SK-N-SH treated with all-trans-retinoic acid at 6 μM for 48 hours (cell line): ENCODE results near the gene SPN.
"Not testable (repeated sequence)": the region's sequence is repeated elsewhere in the genome, so short reads cannot be mapped to it uniquely, and the experiment has no call there.

Source experiments
- ATAC-seq: fragments of 200-7000 bp; cut with Tn5 transposase; 3 replicates; pipeline ENCODE4 v1.9.1; 2020; ENCODE audit warnings: mild to moderate bottlenecking, moderate library complexity
- ARNTL ChIP-seq: fragments of 450-650 bp; formaldehyde crosslinking; IDR thresholded peaks from 2 replicates; pipeline ENCODE4 v1.5.0; 2020; ENCODE audit warnings: low read depth, mild to moderate bottlenecking, moderate library complexity, borderline replicate concordance
- BACH2 ChIP-seq: fragments of 250-450 bp; sonication (Bioruptor Pico); IDR thresholded peaks from 2 replicates; pipeline ENCODE4 v1.9.0; 2021; ENCODE audit warnings: mild to moderate bottlenecking, borderline replicate concordance
- CREB5 ChIP-seq: fragments of 250-450 bp; sonication (Bioruptor Pico); IDR thresholded peaks from 2 replicates; pipeline ENCODE4 v1.5.1; 2020; ENCODE audit warnings: low read depth, mild to moderate bottlenecking, moderate library complexity
- CSDC2 ChIP-seq: fragments of 250-450 bp; sonication (Bioruptor Pico); IDR thresholded peaks from 2 replicates; pipeline ENCODE4 v1.5.0; 2020; ENCODE audit warnings: mild to moderate bottlenecking, moderate library complexity
- CSRNP3 ChIP-seq: fragments of 250-450 bp; sonication (Bioruptor Pico); IDR thresholded peaks from 2 replicates; pipeline ENCODE4 v1.5.1; 2021; ENCODE audit warnings: mild to moderate bottlenecking, moderate library complexity
- GLIS3 ChIP-seq: fragments of 250-450 bp; sonication (Bioruptor Pico); IDR thresholded peaks from 2 replicates; pipeline ENCODE4 v1.5.0; 2020; ENCODE audit warnings: mild to moderate bottlenecking, moderate library complexity
- ISL1 ChIP-seq: fragments of 250-450 bp; sonication (Bioruptor Pico); IDR thresholded peaks from 2 replicates; pipeline ENCODE4 v2.1.2; 2022; ENCODE audit warnings: mild to moderate bottlenecking, moderate library complexity
- OSR1 ChIP-seq: fragments of 250-450 bp; sonication (Bioruptor Pico); IDR thresholded peaks from 2 replicates; pipeline ENCODE4 v1.8.0; 2022; ENCODE audit warnings: moderate library complexity, mild to moderate bottlenecking, inconsistent platforms
- PATZ1 ChIP-seq: fragments of 250-450 bp; sonication (Bioruptor Pico); IDR thresholded peaks from 2 replicates; pipeline ENCODE4 v1.8.0; 2020; ENCODE audit warnings: mild to moderate bottlenecking, moderate library complexity, borderline replicate concordance
- POU6F1 ChIP-seq: fragments of 250-450 bp; sonication (Bioruptor Pico); IDR thresholded peaks from 2 replicates; pipeline ENCODE4 v1.8.0; 2021; ENCODE audit warnings: low read depth, mild to moderate bottlenecking, moderate library complexity, borderline replicate concordance
- PPARA ChIP-seq: fragments of 250-450 bp; sonication (Bioruptor Pico); IDR thresholded peaks from 2 replicates; pipeline ENCODE4 v1.5.0; 2020; ENCODE audit warnings: mild to moderate bottlenecking, borderline replicate concordance
- SNAI2 ChIP-seq: fragments of 250-450 bp; sonication (Bioruptor Pico); IDR thresholded peaks from 2 replicates; pipeline ENCODE4 v1.5.0; 2020; ENCODE audit warnings: mild to moderate bottlenecking, moderate library complexity
- TCF4 ChIP-seq: fragments of 250-450 bp; sonication (Bioruptor Pico); IDR thresholded peaks from 2 replicates; pipeline ENCODE4 v1.8.0; 2021; ENCODE audit warnings: mild to moderate bottlenecking, moderate library complexity, borderline replicate concordance
- TOX ChIP-seq: fragments of 250-450 bp; sonication (Bioruptor Pico); IDR thresholded peaks from 2 replicates; pipeline ENCODE4 v1.8.0; 2021; ENCODE audit warnings: mild to moderate bottlenecking, moderate library complexity, borderline replicate concordance
- TSHZ2 ChIP-seq: fragments of 250-450 bp; sonication (Bioruptor Pico); IDR thresholded peaks from 2 replicates; pipeline ENCODE4 v1.5.0; 2020; ENCODE audit warnings: mild to moderate bottlenecking, moderate library complexity
- ZC3H10 ChIP-seq: fragments of 250-450 bp; sonication (Bioruptor Pico); IDR thresholded peaks from 2 replicates; pipeline ENCODE4 v1.5.1; 2021; ENCODE audit warnings: mild to moderate bottlenecking, moderate library complexity
- ZFP3 ChIP-seq: fragments of 250-450 bp; sonication (Bioruptor Pico); IDR thresholded peaks from 2 replicates; pipeline ENCODE4 v1.5.0; 2020; ENCODE audit warnings: mild to moderate bottlenecking, moderate library complexity
- ZFP30 ChIP-seq: fragments of 450-650 bp; formaldehyde crosslinking; IDR thresholded peaks from 2 replicates; pipeline ENCODE4 v1.5.0; 2022; ENCODE audit warnings: mild to moderate bottlenecking, moderate library complexity
- ZNF565 ChIP-seq: fragments of 450-650 bp; formaldehyde crosslinking; conservative IDR thresholded peaks from 2 replicates; pipeline ENCODE4 v1.5.0; 2020; ENCODE audit warnings: low read depth, mild to moderate bottlenecking, moderate library complexity
- ZNF70 ChIP-seq: fragments of 450-650 bp; formaldehyde crosslinking; IDR thresholded peaks from 2 replicates; pipeline ENCODE4 v1.5.0; 2020; ENCODE audit warnings: mild to moderate bottlenecking, moderate library complexity
- ZNF8 ChIP-seq: fragments of 450-650 bp; formaldehyde crosslinking; IDR thresholded peaks from 2 replicates; pipeline ENCODE4 v1.5.0; 2020; ENCODE audit warnings: mild to moderate bottlenecking, moderate library complexity

Gene SPN

GRCh38 chr16:29705030-29705429 lies 42.0 kb downstream of the SPN start:
- TF ChIP-seq GLIS3, result no peak
- TF ChIP-seq TSHZ2 (CRISPR knock-in tag), result no peak
- TF ChIP-seq TCF4 (CRISPR knock-in tag), result no peak
- TF ChIP-seq ZNF70 (CRISPR knock-in tag), result no peak
- no peak for TF ChIP-seq ZNF8 (CRISPR knock-in tag)
- TF ChIP-seq PPARA (CRISPR knock-in tag), result no peak
- no peak for TF ChIP-seq ZNF565
- TF ChIP-seq SNAI2 (CRISPR knock-in tag), result no peak
- TF ChIP-seq BACH2 (CRISPR knock-in tag), result no peak
- TF ChIP-seq ISL1, result no peak
- no peak for TF ChIP-seq ZFP30 (CRISPR knock-in tag)
- no peak for TF ChIP-seq POU6F1 (CRISPR knock-in tag)
- TF ChIP-seq ARNTL (CRISPR knock-in tag), result no peak
- no peak for TF ChIP-seq CSRNP3 (CRISPR knock-in tag)
- TF ChIP-seq, all 23 proteins: peak for 0
- no peak for ATAC-seq

GRCh38 chr16:29707160-29707559 lies 44.1 kb downstream of the SPN start:
- not testable (repeated sequence) for ATAC-seq

- TF ChIP-seq GLIS3 (no peak), ZC3H10 (CRISPR knock-in tag) (no peak), POU6F1 (CRISPR knock-in tag) (no peak), TOX (no peak), SNAI2 (CRISPR knock-in tag) (no peak), PATZ1 (no peak), ZFP3 (no peak), BACH2 (CRISPR knock-in tag) (no peak), CREB5 (CRISPR knock-in tag) (no peak), CSDC2 (CRISPR knock-in tag) (no peak), PPARA (CRISPR knock-in tag) (no peak), TSHZ2 (CRISPR knock-in tag) (no peak), ZNF70 (CRISPR knock-in tag) (no peak), CSRNP3 (CRISPR knock-in tag) (no peak), ISL1 (no peak), TCF4 (CRISPR knock-in tag) (no peak), ZNF8 (CRISPR knock-in tag) (no peak), OSR1 (CRISPR knock-in tag) (no peak)
- TF ChIP-seq, all 23 proteins: peak for 0
These were observed 46.0 kb downstream of the SPN start for GRCh38 chr16:29708917-29709600.

GRCh38 chr16:29709657-29710056 lies 46.6 kb downstream of the SPN start:
- not testable (repeated sequence) for ATAC-seq

More at GRCh38 chr16:29708917-29709600, 46.0 kb downstream of the SPN start:
- no peak for ATAC-seq
